CD14-positive monocyte (primary cell): ENCODE results near the gene KIAA1755. TPM values are rescaled to one million over a fixed set of nuclear protein-coding genes. Genes with fewer than 3 reads are reported as not detected.

ENCODE experiments used
- DNase-seq, 3 donors: peaks; one replicate each; pipeline ENCODE4 v3.0.0-alpha.2; 2011 to 2022
- H2AFZ ChIP-seq: 2 replicates; pipeline ENCODE4 v1.6.0; 2012; ENCODE audit warnings: mild to moderate bottlenecking, low read depth, low read length, inconsistent platforms; ENCODE audit not compliant: insufficient read depth, poor library complexity, severe bottlenecking
- H3K27ac ChIP-seq, 2 donors: 1 replicate in 1 of 2; 2 replicates in 1 of 2; pipeline ENCODE4 v1.5.1; 2012 to 2013; ENCODE audit warnings: low read length in 2 of 2, control low read depth in 1 of 2, inconsistent platforms in 1 of 2, low read depth in 1 of 2, mild to moderate bottlenecking in 1 of 2
- H3K27me3 ChIP-seq, 2 donors: one replicate each; pipeline versions ENCODE4 v1.6.0 to v1.6.1; 2011 to 2013; ENCODE audit warnings: low read length in 2 of 2; ENCODE audit not compliant: control insufficient read depth in 2 of 2, insufficient read depth in 2 of 2
- H3K36me3 ChIP-seq, 2 donors: replicated peaks in 1 of 2; 1 replicate in 1 of 2; 2 replicates in 1 of 2; pipeline versions ENCODE4 v1.5.1 to v1.6.1; 2012 to 2013; ENCODE audit warnings: low read length in 2 of 2, control low read depth in 1 of 2, inconsistent platforms in 1 of 2, mild to moderate bottlenecking in 1 of 2; ENCODE audit not compliant: insufficient read depth in 2 of 2, control insufficient read depth in 1 of 2
- H3K4me1 ChIP-seq, 2 donors: 1 replicate in 1 of 2; 2 replicates in 1 of 2; pipeline versions ENCODE4 v1.5.1 to v1.6.1; 2012 to 2013; ENCODE audit warnings: low read length in 2 of 2, control low read depth in 1 of 2, inconsistent platforms in 1 of 2, mild to moderate bottlenecking in 1 of 2, moderate library complexity in 1 of 2; ENCODE audit not compliant: insufficient read depth in 2 of 2, control insufficient read depth in 1 of 2
- H3K4me2 ChIP-seq: replicated peaks from 2 replicates; pipeline ENCODE3; 2012; ENCODE audit warnings: low read length, moderate library complexity, mild to moderate bottlenecking; ENCODE audit not compliant: poor library complexity, severe bottlenecking; ENCODE audit errors: extremely low read depth
- H3K4me3 ChIP-seq, 3 experiments: fragments of 200-600 bp in 1 of 3; sonication (generic) in 1 of 3; replicated peaks in 1 of 3; 1 replicate in 2 of 3; 2 replicates in 1 of 3; pipeline ENCODE4 v1.5.1; 2011 to 2013; ENCODE audit warnings: low read length in 3 of 3, mild to moderate bottlenecking in 3 of 3, control low read depth in 2 of 3, low read depth in 2 of 3, inconsistent platforms in 1 of 3, moderate library complexity in 1 of 3
- H3K79me2 ChIP-seq: 2 replicates; pipeline ENCODE4 v1.6.0; 2012; ENCODE audit warnings: mild to moderate bottlenecking, control low read depth, inconsistent platforms, low read length, moderate library complexity; ENCODE audit not compliant: insufficient read depth
- H3K9ac ChIP-seq: 2 replicates; pipeline ENCODE4 v1.6.0; 2017; ENCODE audit warnings: low read length, mild to moderate bottlenecking; ENCODE audit not compliant: insufficient read depth, poor library complexity, severe bottlenecking
- H3K9me3 ChIP-seq, 2 donors: replicated peaks in 1 of 2; 1 replicate in 1 of 2; 2 replicates in 1 of 2; pipeline versions ENCODE4 v1.5.1 to v1.6.1; 2012 to 2013; ENCODE audit warnings: low read length in 2 of 2, control low read depth in 1 of 2; ENCODE audit not compliant: control insufficient read depth in 1 of 2, insufficient read depth in 1 of 2
- H4K20me1 ChIP-seq: 2 replicates; pipeline ENCODE4 v1.6.0; 2012; ENCODE audit warnings: mild to moderate bottlenecking, low read length, control low read depth, moderate library complexity; ENCODE audit not compliant: insufficient read depth
- H3K27ac Mint-ChIP-seq, 7 donors: one replicate each; pipeline ENCODE4 v1.8.0; 2020; ENCODE audit warnings: mild to moderate bottlenecking in 7 of 7, mixed read lengths in 7 of 7, moderate library complexity in 6 of 7, inconsistent platforms in 2 of 7
- H3K27me3 Mint-ChIP-seq, 3 donors: one replicate each; pipeline ENCODE4 v1.8.0; 2021 to 2022; ENCODE audit warnings: low read depth in 3 of 3, mild to moderate bottlenecking in 3 of 3, mixed read lengths in 3 of 3, moderate library complexity in 3 of 3, inconsistent platforms in 1 of 3
- H3K36me3 Mint-ChIP-seq, 2 donors: one replicate each; pipeline ENCODE4 v1.8.0; 2020; ENCODE audit warnings: mixed read lengths in 2 of 2, inconsistent platforms in 1 of 2, mild to moderate bottlenecking in 1 of 2
- H3K4me1 Mint-ChIP-seq: one replicate; pipeline ENCODE4 v1.8.0; 2020; ENCODE audit warnings: mild to moderate bottlenecking, mixed read lengths
- H3K4me3 Mint-ChIP-seq, 2 donors: one replicate each; pipeline ENCODE4 v1.8.0; 2020; ENCODE audit warnings: mild to moderate bottlenecking in 2 of 2, mixed read lengths in 2 of 2, moderate library complexity in 1 of 2
- H3K9me3 Mint-ChIP-seq, 7 donors: one replicate each; pipeline ENCODE4 v1.8.0; 2020 to 2022; ENCODE audit warnings: mixed read lengths in 7 of 7, mild to moderate bottlenecking in 6 of 7, moderate library complexity in 6 of 7, inconsistent platforms in 2 of 7
- WGBS: methylation state at CpG from one replicate; pipeline ENCODE4 v1.1.5; 2013; ENCODE audit warnings: missing lambda C conversion rate; ENCODE audit not compliant: insufficient coverage; 5-methylcytosine and 5-hydroxymethylcytosine counted together
- intact Hi-C, 2 donors: fragments of 100-400 bp; cut with micrococcal nuclease; formaldehyde crosslinking; loops; one replicate each; pipeline versions ENCODE4 v1.15.0 to v1.15.1; 2023
- polyA plus RNA-seq, 3 donors: library from polyadenylated mRNA; depleted of rRNA in 1 of 3; unstranded in 2 of 3; stranded (reverse) in 1 of 3; fragments of 300-500 nt in 2 of 3; fragments of >200 nt in 1 of 3; fragmentation: Illumina TruSeq in 2 of 3; gene quantifications; 1 replicate in 2 of 3; 2 replicates in 1 of 3; pipeline ENCODE4 v1.2.3, GENCODE V29; 2012 to 2021
- TF ChIP-seq, protein P1 (sequence below): fragments of 200-600 bp; IDR thresholded peaks from one replicate; pipeline ENCODE4 v1.8.0; 2022; ENCODE audit warnings: antibody characterized with exemption, mild to moderate bottlenecking

The KIAA1755 gene
- polyA plus RNA-seq, 3 donors, result not detected

DNA sequence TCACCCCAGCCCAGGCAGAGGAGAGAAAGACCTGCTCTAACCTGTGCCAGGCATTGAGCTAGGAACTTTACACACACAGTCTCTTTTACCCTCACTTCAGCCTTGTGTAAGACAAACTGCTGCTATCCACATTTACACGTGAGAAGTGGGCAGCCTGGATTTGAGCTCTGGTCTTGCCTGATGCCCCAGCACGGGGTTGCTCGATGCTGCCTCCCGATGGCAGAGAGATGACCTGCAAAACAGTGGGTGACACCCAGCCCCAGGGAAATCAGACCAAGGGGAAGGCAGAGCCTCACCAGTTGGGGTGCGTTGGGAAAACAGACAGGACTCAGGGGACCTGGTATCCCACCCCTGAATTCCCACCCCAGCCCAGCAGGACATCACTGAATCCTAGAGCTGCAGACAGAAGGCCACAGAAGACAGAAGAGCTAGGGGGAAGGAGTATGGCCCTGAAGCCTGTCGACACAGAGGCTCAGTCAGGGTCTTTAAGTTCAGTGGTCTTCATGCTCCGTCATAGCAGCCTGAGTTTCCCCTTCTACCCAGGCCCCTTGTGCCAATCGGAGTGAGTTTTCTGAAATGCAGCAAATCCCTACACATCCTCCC, 44.4 kb upstream of the KIAA1755 start:
- H3K27ac ChIP-seq, result peak overlapping the region; percentile 53 to 76
- H3K4me1 ChIP-seq, result peaks cover 75 to 79% of the 10 kb centered on the region in 2 donors
- no peak overlapping the region for H2AFZ ChIP-seq
- peaks cover 0 to 3% (median 3%) of the 10 kb centered on the region in 7 donors for H3K9me3 Mint-ChIP-seq
- H3K27ac Mint-ChIP-seq, result peak overlapping the region; percentile 63 to 94 (median 86)
- WGBS, result 33% methylated on average over 6 of the region's 8 CpGs
- peaks cover 2 to 6% of the 10 kb centered on the region in 2 donors for H3K27me3 ChIP-seq
- H3K4me2 ChIP-seq, result peak overlapping the region; percentile 77
- peak overlapping the region in 1 of 3 experiments; percentile 65 for H3K4me3 ChIP-seq
- peaks cover 0 to 13% of the 10 kb centered on the region in 2 donors for H3K36me3 ChIP-seq
- TF ChIP-seq, protein P1, sequence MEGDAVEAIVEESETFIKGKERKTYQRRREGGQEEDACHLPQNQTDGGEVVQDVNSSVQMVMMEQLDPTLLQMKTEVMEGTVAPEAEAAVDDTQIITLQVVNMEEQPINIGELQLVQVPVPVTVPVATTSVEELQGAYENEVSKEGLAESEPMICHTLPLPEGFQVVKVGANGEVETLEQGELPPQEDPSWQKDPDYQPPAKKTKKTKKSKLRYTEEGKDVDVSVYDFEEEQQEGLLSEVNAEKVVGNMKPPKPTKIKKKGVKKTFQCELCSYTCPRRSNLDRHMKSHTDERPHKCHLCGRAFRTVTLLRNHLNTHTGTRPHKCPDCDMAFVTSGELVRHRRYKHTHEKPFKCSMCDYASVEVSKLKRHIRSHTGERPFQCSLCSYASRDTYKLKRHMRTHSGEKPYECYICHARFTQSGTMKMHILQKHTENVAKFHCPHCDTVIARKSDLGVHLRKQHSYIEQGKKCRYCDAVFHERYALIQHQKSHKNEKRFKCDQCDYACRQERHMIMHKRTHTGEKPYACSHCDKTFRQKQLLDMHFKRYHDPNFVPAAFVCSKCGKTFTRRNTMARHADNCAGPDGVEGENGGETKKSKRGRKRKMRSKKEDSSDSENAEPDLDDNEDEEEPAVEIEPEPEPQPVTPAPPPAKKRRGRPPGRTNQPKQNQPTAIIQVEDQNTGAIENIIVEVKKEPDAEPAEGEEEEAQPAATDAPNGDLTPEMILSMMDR, result peak; percentile 88
- intact Hi-C loops, result loop anchor here (5.0 to 10.0 kb wide), 3 partner anchors 53 to 250 kb away; no protein-coding TSS in a partner anchor
- H3K9ac ChIP-seq, result peak overlapping the region; percentile 39
- DNase-seq, result peak; percentile 66 to 77 (median 69)
- peaks cover 13 to 18% of the 10 kb centered on the region in 2 donors for H3K36me3 Mint-ChIP-seq
- H3K9me3 ChIP-seq, result no peaks in the 10 kb centered on the region
- peaks cover 81% of the 10 kb centered on the region for H3K4me1 Mint-ChIP-seq
- H4K20me1 ChIP-seq, result no peaks in the 10 kb centered on the region
- H3K4me3 Mint-ChIP-seq, result peak overlapping the region; percentile 64 to 81
- peaks cover 7 to 20% (median 14%) of the 10 kb centered on the region in 3 donors for H3K27me3 Mint-ChIP-seq
- H3K79me2 ChIP-seq, result peaks cover 13% of the 10 kb centered on the region

- peaks cover 92% of the 10 kb centered on the region for H3K4me1 Mint-ChIP-seq
- 0% methylated on average over 15 of the region's 21 CpGs for WGBS
- peak within 1 kb of the TSS; percentile 39 for H3K9ac ChIP-seq
- peaks cover 0 to 3% of the 10 kb centered on the region in 2 donors for H3K36me3 ChIP-seq
- intact Hi-C loops, result loop anchor here (5.0 to 10.0 kb wide), 2 partner anchors 52 to 249 kb away; no protein-coding TSS in a partner anchor
- H3K27ac ChIP-seq, result peak within 1 kb of the TSS; percentile 53 to 76
- H3K27me3 Mint-ChIP-seq, result peaks cover 3 to 13% (median 8%) of the 10 kb centered on the region in 3 donors
- H3K9me3 Mint-ChIP-seq, result peaks cover 0 to 3% (median 0%) of the 10 kb centered on the region in 7 donors
- no peaks in the 10 kb centered on the region for H4K20me1 ChIP-seq
- peak; percentile 85 to 89 (median 87) for DNase-seq
- peak within 1 kb of the TSS in 2 of 3 experiments; percentile 17 to 65 for H3K4me3 ChIP-seq
- TF ChIP-seq, protein P1, result no peak
- no peaks in the 10 kb centered on the region for H3K27me3 ChIP-seq
- peak within 1 kb of the TSS; percentile 64 to 81 for H3K4me3 Mint-ChIP-seq
- peak within 1 kb of the TSS; percentile 81 to 94 (median 88) for H3K27ac Mint-ChIP-seq
- peaks cover 13% of the 10 kb centered on the region for H3K79me2 ChIP-seq
- H3K4me2 ChIP-seq, result peak within 1 kb of the TSS; percentile 77
- peaks cover 7 to 11% of the 10 kb centered on the region in 2 donors for H3K36me3 Mint-ChIP-seq
- H3K4me1 ChIP-seq, result peaks cover 85 to 89% of the 10 kb centered on the region in 2 donors
- no peaks in the 10 kb centered on the region for H3K9me3 ChIP-seq
- peak within 1 kb of the TSS; percentile 38 for H2AFZ ChIP-seq
Observed at GRCh38 chr20:38303908-38304379, 43.4 kb upstream of the KIAA1755 start, which contains the start of gene BPI. Gene BPI (plus strand): TSS chr20:38304156. CDS start chr20:38304224, 68 bp downstream.
